Mammary epithelial cell (primary cell): ENCODE results near the gene RIPK4.

Source experiments
- EZH2 ChIP-seq: IDR thresholded peaks from 2 replicates; pipeline ENCODE4 v1.6.1; 2012; ENCODE audit warnings: low read length, inconsistent platforms, borderline replicate concordance
- TF ChIP-seq, protein P1 (sequence below), 2 donors: IDR thresholded peaks in 1 of 2; conservative IDR thresholded peaks in 1 of 2; 2 replicates each; pipeline ENCODE4 v1.5.1; 2011 to 2012; ENCODE audit warnings: inconsistent platforms in 2 of 2, low read length in 2 of 2, mild to moderate bottlenecking in 2 of 2, control low read depth in 1 of 2, low read depth in 1 of 2; ENCODE audit not compliant: insufficient read depth in 1 of 2; ENCODE audit errors: extremely low read depth in 1 of 2

DNA sequence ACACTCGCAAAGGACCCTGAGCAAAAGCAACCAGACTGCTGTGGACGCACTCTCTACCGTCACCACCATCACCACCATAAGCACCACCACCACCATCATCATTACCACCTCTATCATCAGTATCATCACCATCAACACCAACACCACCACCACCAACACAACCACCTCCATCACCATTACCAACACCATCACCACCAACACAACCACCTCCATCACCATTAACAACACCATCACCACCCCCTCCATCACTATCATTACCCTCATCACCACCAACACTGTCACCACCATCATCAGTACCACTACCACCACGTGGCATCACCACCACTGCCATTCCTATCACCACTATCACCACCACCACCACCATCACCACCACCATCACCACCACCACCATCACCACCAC, 38.8 kb upstream of the RIPK4 start:
- TF ChIP-seq, protein P1, sequence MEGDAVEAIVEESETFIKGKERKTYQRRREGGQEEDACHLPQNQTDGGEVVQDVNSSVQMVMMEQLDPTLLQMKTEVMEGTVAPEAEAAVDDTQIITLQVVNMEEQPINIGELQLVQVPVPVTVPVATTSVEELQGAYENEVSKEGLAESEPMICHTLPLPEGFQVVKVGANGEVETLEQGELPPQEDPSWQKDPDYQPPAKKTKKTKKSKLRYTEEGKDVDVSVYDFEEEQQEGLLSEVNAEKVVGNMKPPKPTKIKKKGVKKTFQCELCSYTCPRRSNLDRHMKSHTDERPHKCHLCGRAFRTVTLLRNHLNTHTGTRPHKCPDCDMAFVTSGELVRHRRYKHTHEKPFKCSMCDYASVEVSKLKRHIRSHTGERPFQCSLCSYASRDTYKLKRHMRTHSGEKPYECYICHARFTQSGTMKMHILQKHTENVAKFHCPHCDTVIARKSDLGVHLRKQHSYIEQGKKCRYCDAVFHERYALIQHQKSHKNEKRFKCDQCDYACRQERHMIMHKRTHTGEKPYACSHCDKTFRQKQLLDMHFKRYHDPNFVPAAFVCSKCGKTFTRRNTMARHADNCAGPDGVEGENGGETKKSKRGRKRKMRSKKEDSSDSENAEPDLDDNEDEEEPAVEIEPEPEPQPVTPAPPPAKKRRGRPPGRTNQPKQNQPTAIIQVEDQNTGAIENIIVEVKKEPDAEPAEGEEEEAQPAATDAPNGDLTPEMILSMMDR (conservative IDR thresholded peaks at IDR 0.05 in 1 of 2, IDR thresholded peaks at IDR 0.05 in 1 of 2; ENCODE audit: extremely low read depth in 1 of 2, insufficient read depth in 1 of 2, low read depth in 1 of 2, low read length in 2 of 2), result no peak
- no peak for TF ChIP-seq EZH2
